Duodenal mucosa (tissue), 2 donors: Measurements from ENCODE around the gene ANP32A.
A peak's percentile ranks its signal among the peaks of the same experiment; 100 is the strongest.

Experiments
- H3K27ac ChIP-seq: one replicate; pipeline ENCODE4 v1.7.0; 2013; ENCODE audit warnings: low read depth, low read length
- H3K27me3 ChIP-seq, 2 donors: one replicate each; pipeline ENCODE4 v1.7.0; 2013; ENCODE audit warnings: low read length in 2 of 2, control low read depth in 1 of 2; ENCODE audit not compliant: insufficient read depth in 2 of 2, control insufficient read depth in 1 of 2
- H3K36me3 ChIP-seq, 2 donors: one replicate each; pipeline ENCODE4 v1.7.0; 2013; ENCODE audit warnings: low read length in 2 of 2, control low read depth in 1 of 2; ENCODE audit not compliant: insufficient read depth in 2 of 2, control insufficient read depth in 1 of 2
- H3K4me1 ChIP-seq, 2 donors: one replicate each; pipeline ENCODE4 v1.7.0; 2013; ENCODE audit warnings: low read length in 2 of 2, control low read depth in 1 of 2; ENCODE audit not compliant: insufficient read depth in 2 of 2, control insufficient read depth in 1 of 2
- H3K4me3 ChIP-seq, 2 donors: one replicate each; pipeline ENCODE4 v1.7.0; 2013; ENCODE audit warnings: low read length in 2 of 2, low read depth in 1 of 2
- H3K9ac ChIP-seq, 2 donors: one replicate each; pipeline ENCODE4 v1.7.0; 2013; ENCODE audit warnings: low read length in 2 of 2, low read depth in 1 of 2
- H3K9me3 ChIP-seq, 2 donors: one replicate each; pipeline ENCODE4 v1.7.0; 2013; ENCODE audit warnings: low read length in 2 of 2, control low read depth in 1 of 2; ENCODE audit not compliant: control insufficient read depth in 1 of 2

The ANP32A gene

GRCh38 chr15:68843425-68844311 lies 23.0 kb upstream of the ANP32A start:
- no peaks in the 10 kb centered on the region for H3K9me3 ChIP-seq
- no peaks in the 10 kb centered on the region for H3K4me1 ChIP-seq
- no peaks in the 10 kb centered on the region for H3K36me3 ChIP-seq
- H3K9ac ChIP-seq = no peak overlapping the region
- peaks cover 30 to 48% of the 10 kb centered on the region in 2 donors for H3K27me3 ChIP-seq
- peak overlapping the region; percentile 42 to 52 for H3K4me3 ChIP-seq
- no peak overlapping the region for H3K27ac ChIP-seq

GRCh38 chr15:68842958-68843357 lies 22.3 kb upstream of the ANP32A start:
- H3K27me3 ChIP-seq = peaks cover 30 to 48% of the 10 kb centered on the region in 2 donors
- no peaks in the 10 kb centered on the region for H3K9me3 ChIP-seq
- H3K27ac ChIP-seq = no peak overlapping the region
- no peak overlapping the region for H3K4me3 ChIP-seq
- no peaks in the 10 kb centered on the region for H3K36me3 ChIP-seq
- no peaks in the 10 kb centered on the region for H3K4me1 ChIP-seq
- H3K9ac ChIP-seq = no peak overlapping the region

GRCh38 chr15:68834346-68834745 lies 13.7 kb upstream of the ANP32A start:
- Histone ChIP-seq H3K4me3 (no peak overlapping the region), H3K9ac (no peak overlapping the region), H3K36me3 (no peaks in the 10 kb centered on the region), H3K27ac (no peak overlapping the region), H3K27me3 (peaks cover 0 to 5% of the 10 kb centered on the region in 2 donors), H3K4me1 (no peaks in the 10 kb centered on the region), H3K9me3 (peaks cover 3 to 4% of the 10 kb centered on the region in 2 donors)

GRCh38 chr15:68833700-68834331 lies 13.1 kb upstream of the ANP32A start:
- Histone ChIP-seq H3K9me3 (peaks cover 3 to 4% of the 10 kb centered on the region in 2 donors), H3K27me3 (peaks cover 0 to 5% of the 10 kb centered on the region in 2 donors), H3K4me3 (no peak overlapping the region), H3K27ac (no peak overlapping the region), H3K9ac (no peak overlapping the region), H3K4me1 (no peaks in the 10 kb centered on the region), H3K36me3 (no peaks in the 10 kb centered on the region)

GRCh38 chr15:68830141-68830785 lies 9.6 kb upstream of the ANP32A start:
- Histone ChIP-seq H3K4me1 (no peaks in the 10 kb centered on the region), H3K27ac (no peak overlapping the region), H3K36me3 (no peaks in the 10 kb centered on the region), H3K27me3 (peaks cover 0 to 5% of the 10 kb centered on the region in 2 donors), H3K9ac (no peak overlapping the region), H3K9me3 (no peaks in the 10 kb centered on the region), H3K4me3 (no peak overlapping the region)

- Histone ChIP-seq H3K27ac (no peak overlapping the region), H3K27me3 (peaks cover 0 to 5% of the 10 kb centered on the region in 2 donors), H3K36me3 (no peaks in the 10 kb centered on the region), H3K9me3 (no peaks in the 10 kb centered on the region), H3K4me3 (no peak overlapping the region), H3K4me1 (no peaks in the 10 kb centered on the region), H3K9ac (no peak overlapping the region)
Observed at GRCh38 chr15:68829068-68829467, 8.4 kb upstream of the ANP32A start.

- no peak overlapping the region for H3K4me3 ChIP-seq
- no peaks in the 10 kb centered on the region for H3K9me3 ChIP-seq
- H3K27ac ChIP-seq = no peak overlapping the region
- peaks cover 6 to 9% of the 10 kb centered on the region in 2 donors for H3K4me1 ChIP-seq
- H3K36me3 ChIP-seq = no peaks in the 10 kb centered on the region
- no peak overlapping the region for H3K9ac ChIP-seq
- no peaks in the 10 kb centered on the region for H3K27me3 ChIP-seq
Observed at GRCh38 chr15:68823561-68823960, 2.9 kb upstream of the ANP32A start.

GRCh38 chr15:68822818-68823217 lies 2.1 kb upstream of the ANP32A start:
- no peaks in the 10 kb centered on the region for H3K36me3 ChIP-seq
- H3K27me3 ChIP-seq = no peaks in the 10 kb centered on the region
- no peak overlapping the region for H3K27ac ChIP-seq
- H3K4me3 ChIP-seq = no peak overlapping the region
- H3K9me3 ChIP-seq = no peaks in the 10 kb centered on the region
- peaks cover 6 to 9% of the 10 kb centered on the region in 2 donors for H3K4me1 ChIP-seq
- no peak overlapping the region for H3K9ac ChIP-seq

GRCh38 chr15:68821841-68822381 lies 1.2 kb upstream of the ANP32A start:
- peaks cover 9% of the 10 kb centered on the region in 2 donors for H3K4me1 ChIP-seq
- peak overlapping the region; percentile 96 to 99 for H3K4me3 ChIP-seq
- no peaks in the 10 kb centered on the region for H3K36me3 ChIP-seq
- H3K9me3 ChIP-seq = no peaks in the 10 kb centered on the region
- peak overlapping the region; percentile 68 to 69 for H3K9ac ChIP-seq
- no peak overlapping the region for H3K27ac ChIP-seq
- H3K27me3 ChIP-seq = no peaks in the 10 kb centered on the region
